Activated gamma-delta T cell (primary cell): ENCODE results near the gene CAPZA1.

ENCODE experiments used
- DNase-seq: peaks from one replicate; lab custom pipeline; 2025; lab: John Stamatoyannopoulos, UW

CAPZA1 gene

GRCh38 chr1:112701227-112702066, 81.8 kb downstream of the CAPZA1 start:
- DNase-seq: no peak

- no peak for DNase-seq
These were observed 82.4 kb downstream of the CAPZA1 start for GRCh38 chr1:112702067-112702395.

- no peak for DNase-seq
These were observed 83.0 kb downstream of the CAPZA1 start for GRCh38 chr1:112702420-112703261.

GRCh38 chr1:112703706-112704105, 84.1 kb downstream of the CAPZA1 start:
- DNase-seq: no peak

- DNase-seq: no peak
These were observed 84.8 kb downstream of the CAPZA1 start for GRCh38 chr1:112704391-112704933.

GRCh38 chr1:112704934-112705627, 85.4 kb downstream of the CAPZA1 start:
- DNase-seq: no peak

GRCh38 chr1:112706505-112707220, 87.0 kb downstream of the CAPZA1 start, which contains the start of gene RHOC:
TSS of gene RHOC (minus strand) at chr1:112707127. CDS start at chr1:112703799, 3,328 bp downstream.
- DNase-seq: peak; percentile 41

GRCh38 chr1:112707221-112708001, 87.8 kb downstream of the CAPZA1 start:
- DNase-seq: peak; percentile 31

GRCh38 chr1:112708002-112708448, 88.4 kb downstream of the CAPZA1 start:
- no peak for DNase-seq

GRCh38 chr1:112708489-112708888, 88.9 kb downstream of the CAPZA1 start:
- DNase-seq: no peak

GRCh38 chr1:112710159-112710558, 90.5 kb downstream of the CAPZA1 start:
- no peak for DNase-seq

GRCh38 chr1:112710586-112710985, 91.0 kb downstream of the CAPZA1 start:
- no peak for DNase-seq

- no peak for DNase-seq
These were observed 91.4 kb downstream of the CAPZA1 start for GRCh38 chr1:112711041-112711440.

- no peak for DNase-seq
These were observed 92.0 kb downstream of the CAPZA1 start for GRCh38 chr1:112711670-112712069.

- no peak for DNase-seq
These were observed 92.6 kb downstream of the CAPZA1 start for GRCh38 chr1:112712191-112712590.

- no peak for DNase-seq
These were observed 93.1 kb downstream of the CAPZA1 start for GRCh38 chr1:112712701-112713128.

GRCh38 chr1:112713466-112714312, 94.1 kb downstream of the CAPZA1 start:
- DNase-seq: no peak

GRCh38 chr1:112714313-112715263, 95.0 kb downstream of the CAPZA1 start:
- DNase-seq: no peak
